Stomach (tissue), 9 donors: ENCODE data around the gene BCAP31. TPM values are rescaled to one million over a fixed set of nuclear protein-coding genes. Genes with fewer than 3 reads are reported as not detected.

Source experiments
- DNase-seq, 2 donors: peaks; one replicate each; pipeline versions ENCODE4 v3.0.0 to v3.0.0-alpha.2; 2013 to 2019
- H3K27ac ChIP-seq, 5 donors: fragments of 200-600 bp in 4 of 5; sonication (generic) in 4 of 5; one replicate each; pipeline ENCODE4 v1.5.1; 2013 to 2019; ENCODE audit warnings: mild to moderate bottlenecking in 1 of 5, moderate library complexity in 1 of 5
- H3K27me3 ChIP-seq, 3 donors: fragments of 200-600 bp; sonication (generic); one replicate each; pipeline ENCODE4 v1.5.1; 2017 to 2019; ENCODE audit warnings: mixed run types in 1 of 3
- H3K36me3 ChIP-seq, 4 donors: fragments of 200-600 bp; sonication (generic); 1 replicate in 3 of 4; 2 replicates in 1 of 4; pipeline ENCODE4 v1.5.1; 2016 to 2019
- H3K4me1 ChIP-seq, 4 donors: fragments of 200-600 bp; sonication (generic); one replicate each; pipeline ENCODE4 v1.5.1; 2016 to 2019
- H3K4me3 ChIP-seq, 4 donors: fragments of 200-600 bp; sonication (generic) in 3 of 4; one replicate each; pipeline ENCODE4 v1.5.1; 2016 to 2019; ENCODE audit warnings: mild to moderate bottlenecking in 1 of 4
- H3K9me3 ChIP-seq, 4 donors: fragments of 200-600 bp; sonication (generic); one replicate each; pipeline ENCODE4 v1.5.1; 2016 to 2019
- EP300 ChIP-seq: sonication (generic); formaldehyde crosslinking; IDR thresholded peaks from one replicate; pipeline ENCODE4 v1.6.1; 2017; ENCODE audit warnings: antibody characterized with exemption
- POLR2A ChIP-seq, 4 donors: fragments of 450-650 bp; IDR thresholded peaks; one replicate each; pipeline ENCODE4 v1.6.1; 2016; ENCODE audit warnings: antibody characterized with exemption in 4 of 4, control low read depth in 2 of 4, mild to moderate bottlenecking in 1 of 4, moderate library complexity in 1 of 4
- POLR2AphosphoS5 ChIP-seq, 3 donors: sonication (generic); formaldehyde crosslinking; IDR thresholded peaks; one replicate each; pipeline ENCODE4 v1.6.1; 2016; ENCODE audit warnings: antibody characterized with exemption in 3 of 3
- WGBS, 5 donors: extraction: QIAGEN DNeasy Blood & Tissue Kit in 3 of 5; methylation state at CpG; one replicate each; pipeline versions ENCODE4 v1.1.5 to v1.1.7; 2013 to 2018; 5-methylcytosine and 5-hydroxymethylcytosine counted together
- intact Hi-C: fragments of 100-400 bp; cut with DNase I; formaldehyde crosslinking; loops from one replicate; pipeline ENCODE4 v1.15.1; 2023; ENCODE audit warnings: low total_unique reads
- polyA plus RNA-seq, 3 donors: library from polyadenylated mRNA; stranded (reverse); fragments of 200-250 nt; gene quantifications; one replicate each; pipeline ENCODE4 v1.2.3, GENCODE V29; 2013
- small RNA-seq, 4 donors: library from RNA; depleted of rRNA; stranded (forward); fragments of <200 nt; gene quantifications; one replicate each; pipeline ENCODE3, GENCODE V24; 2016
- total RNA-seq, 5 donors: library from RNA; depleted of rRNA; stranded (reverse); fragments of >200 nt; gene quantifications; one replicate each; pipeline versions ENCODE4 v1.1.0 to v1.2.3, GENCODE V29; 2014 to 2016
- TF ChIP-seq, protein P1 (sequence below), 7 experiments: fragments of 450-650 bp in 4 of 7; fragments of 200-600 bp in 3 of 7; sonication (generic) in 3 of 7; IDR thresholded peaks; one replicate each; pipeline ENCODE4 v1.5.1; 2016 to 2019; ENCODE audit warnings: antibody characterized with exemption in 7 of 7, control low read depth in 2 of 7, mild to moderate bottlenecking in 1 of 7
- donor health status: healthy with polysubstance abuse.
- donor health status: Bipolar disorder and iron deficiency.
- donor health status: healthy.

Gene BCAP31
- total and polyA plus RNA-seq, 8 donors, result 0.58 to 156 (median 82.0) TPM

GRCh38 chrX:153657161-153657560 is 67.0 kb downstream of the BCAP31 start:
- TF ChIP-seq EP300, result no peak
- no peak for TF ChIP-seq POLR2A (IDR thresholded peaks at IDR 0.05)
- TF ChIP-seq, protein P1, sequence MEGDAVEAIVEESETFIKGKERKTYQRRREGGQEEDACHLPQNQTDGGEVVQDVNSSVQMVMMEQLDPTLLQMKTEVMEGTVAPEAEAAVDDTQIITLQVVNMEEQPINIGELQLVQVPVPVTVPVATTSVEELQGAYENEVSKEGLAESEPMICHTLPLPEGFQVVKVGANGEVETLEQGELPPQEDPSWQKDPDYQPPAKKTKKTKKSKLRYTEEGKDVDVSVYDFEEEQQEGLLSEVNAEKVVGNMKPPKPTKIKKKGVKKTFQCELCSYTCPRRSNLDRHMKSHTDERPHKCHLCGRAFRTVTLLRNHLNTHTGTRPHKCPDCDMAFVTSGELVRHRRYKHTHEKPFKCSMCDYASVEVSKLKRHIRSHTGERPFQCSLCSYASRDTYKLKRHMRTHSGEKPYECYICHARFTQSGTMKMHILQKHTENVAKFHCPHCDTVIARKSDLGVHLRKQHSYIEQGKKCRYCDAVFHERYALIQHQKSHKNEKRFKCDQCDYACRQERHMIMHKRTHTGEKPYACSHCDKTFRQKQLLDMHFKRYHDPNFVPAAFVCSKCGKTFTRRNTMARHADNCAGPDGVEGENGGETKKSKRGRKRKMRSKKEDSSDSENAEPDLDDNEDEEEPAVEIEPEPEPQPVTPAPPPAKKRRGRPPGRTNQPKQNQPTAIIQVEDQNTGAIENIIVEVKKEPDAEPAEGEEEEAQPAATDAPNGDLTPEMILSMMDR (IDR thresholded peaks at IDR 0.05), result no peak
- TF ChIP-seq POLR2AphosphoS5 (IDR thresholded peaks at IDR 0.05), result no peak
- DNase-seq, result no peak
- Histone ChIP-seq H3K4me3 (no peak overlapping the region), H3K27me3 (peaks cover 0 to 10% (median 8%) of the 10 kb centered on the region in 3 donors), H3K4me1 (peaks cover 0 to 3% (median 1%) of the 10 kb centered on the region in 4 donors), H3K9me3 (peaks cover 0 to 33% (median 10%) of the 10 kb centered on the region in 4 donors), H3K27ac (no peak overlapping the region), H3K36me3 (no peaks in the 10 kb centered on the region)
- WGBS, 5 donors, result 79 to 91% (median 87%) methylated on average over 6 to 9 of the region's 9 CpGs
- intact Hi-C loops, result no loop called here

DNA sequence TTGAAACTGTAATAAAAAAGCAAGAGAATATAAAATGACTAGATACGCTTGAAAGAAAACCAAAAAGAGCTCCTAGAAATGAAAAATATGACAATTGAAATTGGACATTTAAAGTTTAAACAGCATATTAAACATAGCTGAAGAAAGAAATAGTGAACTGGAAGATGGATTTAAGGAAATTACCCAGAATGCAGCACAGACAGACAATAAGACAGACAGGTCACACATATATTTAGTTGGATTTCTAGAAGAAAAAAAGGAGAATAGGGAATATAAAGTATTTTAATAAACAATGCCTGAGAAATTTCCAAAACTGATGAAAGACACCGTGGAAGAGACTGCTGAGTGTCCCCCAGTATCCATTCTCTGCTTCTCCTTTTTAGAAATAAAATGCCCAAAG is 70.6 kb downstream of the BCAP31 start:
- H3K27me3 ChIP-seq, result peaks cover 3 to 22% (median 8%) of the 10 kb centered on the region in 3 donors
- TF ChIP-seq POLR2A (IDR thresholded peaks at IDR 0.05) (no peak), EP300 (no peak), POLR2AphosphoS5 (IDR thresholded peaks at IDR 0.05) (no peak)
- TF ChIP-seq, protein P1 (IDR thresholded peaks at IDR 0.05), result no peak
- H3K4me3 ChIP-seq, result no peak overlapping the region
- peaks cover 0 to 23% (median 8%) of the 10 kb centered on the region in 4 donors for H3K9me3 ChIP-seq
- H3K27ac ChIP-seq, result no peak overlapping the region
- H3K36me3 ChIP-seq, result no peaks in the 10 kb centered on the region
- intact Hi-C loops, result no loop called here
- 84 to 93% (median 88%) methylated on average over 2 of the region's 2 CpGs for WGBS, 5 donors
- H3K4me1 ChIP-seq, result no peaks in the 10 kb centered on the region
- DNase-seq, result no peak

DNA sequence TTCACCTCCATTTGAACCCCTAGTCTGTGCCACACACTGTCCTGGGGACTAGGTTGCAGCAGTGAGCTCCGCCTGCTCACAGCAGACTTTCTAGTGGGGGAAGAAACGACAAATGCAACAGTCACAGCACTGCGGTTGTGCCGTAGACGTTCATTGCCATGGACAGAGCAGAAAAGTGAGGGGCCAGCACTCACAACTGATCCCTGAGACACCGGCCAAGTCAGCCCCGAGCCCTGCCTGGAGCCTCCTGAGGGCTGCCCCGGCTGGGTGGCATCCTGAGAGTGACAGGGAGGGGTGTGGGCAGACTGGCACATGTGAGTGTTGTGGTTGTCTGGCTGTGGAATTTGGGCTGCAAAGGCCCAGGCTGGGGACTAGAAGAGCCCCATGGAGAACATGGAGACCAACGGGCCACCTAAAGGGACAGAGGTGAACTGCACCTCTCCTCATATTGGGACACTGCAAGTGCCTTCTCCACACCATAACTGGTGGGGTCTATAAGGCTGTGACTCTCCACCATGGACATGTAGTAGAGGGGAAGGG is 72.6 kb downstream of the BCAP31 start:
- Histone ChIP-seq H3K4me3 (no peak overlapping the region), H3K27ac (no peak overlapping the region), H3K27me3 (peaks cover 14 to 41% (median 28%) of the 10 kb centered on the region in 3 donors), H3K36me3 (no peaks in the 10 kb centered on the region), H3K9me3 (peaks cover 0 to 26% (median 8%) of the 10 kb centered on the region in 4 donors), H3K4me1 (peaks cover 0 to 15% (median 12%) of the 10 kb centered on the region in 4 donors)
- intact Hi-C loops, result no loop called here
- DNase-seq, result peak in 1 of 2 donors; percentile 11
- WGBS, 5 donors, result 76 to 93% (median 77%) methylated on average over 5 to 9 of the region's 9 CpGs
- TF ChIP-seq POLR2A (IDR thresholded peaks at IDR 0.05) (no peak), EP300 (no peak), POLR2AphosphoS5 (IDR thresholded peaks at IDR 0.05) (no peak)
- TF ChIP-seq, protein P1 (IDR thresholded peaks at IDR 0.05), result peak in 1 of 7 experiments; percentile 12

DNA sequence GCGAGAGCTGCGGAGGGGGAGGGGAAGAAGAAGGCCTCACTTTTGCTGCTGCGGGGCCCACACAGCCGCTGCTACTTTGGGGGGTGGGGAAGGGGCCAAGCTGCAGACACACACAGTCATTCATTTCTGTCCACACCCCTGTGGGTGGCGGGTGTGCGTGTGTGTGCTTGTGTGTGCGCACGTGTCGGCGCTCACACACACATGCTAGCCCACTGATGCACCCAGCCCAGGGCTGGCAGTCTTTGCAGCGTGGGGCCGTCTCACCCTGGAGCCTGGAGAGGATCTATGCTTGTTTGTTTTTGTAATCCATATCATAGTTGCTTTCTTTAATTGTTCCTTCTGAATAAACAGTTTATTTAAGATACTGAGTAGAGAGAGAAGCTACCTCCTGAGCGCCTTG is 73.2 kb downstream of the BCAP31 start:
- no peak for TF ChIP-seq POLR2AphosphoS5 (IDR thresholded peaks at IDR 0.05)
- TF ChIP-seq POLR2A (IDR thresholded peaks at IDR 0.05), result no peak
- no peak for TF ChIP-seq EP300
- TF ChIP-seq, protein P1 (IDR thresholded peaks at IDR 0.05), result no peak
- Histone ChIP-seq H3K27me3 (peaks cover 14 to 48% (median 34%) of the 10 kb centered on the region in 3 donors), H3K4me1 (peaks cover 0 to 19% (median 16%) of the 10 kb centered on the region in 4 donors), H3K4me3 (no peak overlapping the region), H3K27ac (no peak overlapping the region), H3K36me3 (no peaks in the 10 kb centered on the region), H3K9me3 (peaks cover 0 to 26% (median 8%) of the 10 kb centered on the region in 4 donors)
- no peak for DNase-seq
- intact Hi-C loops, result no loop called here
- WGBS, 5 donors, result 84 to 92% (median 89%) methylated on average over 3 to 13 of the region's 13 CpGs

Small RNA genes lying within 50 kb of the gene (small RNA-seq; reads per million reads assigned to genes)
- 0 reads per million in 4 donors for gene RN7SL687P

Other genes starting within 250 kb of the BCAP31 start
- gene BGN, start 229.4 kb downstream of the BCAP31 start, total RNA-seq, result 10 to 100 TPM in 3 of 5 donors, 1 to 10 TPM in 2; 6.2 to 64.3 (median 21.9) TPM
- gene BGN, start 229.4 kb downstream of the BCAP31 start, polyA plus RNA-seq, result 10 to 100 TPM in 2 of 3 donors, 1 to 10 TPM in 1; 9.3 to 22.7 (median 10.5) TPM
- under 1 TPM in 1 of 5 donors, not detected in 4; 0.55 TPM for gene ATP2B3, start 206.7 kb downstream of the BCAP31 start, total RNA-seq
- under 1 TPM in 1 of 3 donors, not detected in 2; 0.03 TPM for gene ATP2B3, start 206.7 kb downstream of the BCAP31 start, polyA plus RNA-seq
- 10 to 100 TPM in 3 of 5 donors, under 1 TPM in 1, not detected in 1; 0.58 to 55.4 (median 17.0) TPM for gene CCNQ, start 125.2 kb downstream of the BCAP31 start, total RNA-seq
- 10 to 100 TPM; 26.2 to 36.5 (median 32.2) TPM for gene CCNQ, start 125.2 kb downstream of the BCAP31 start, polyA plus RNA-seq
- gene DUSP9, start 77.2 kb downstream of the BCAP31 start, total RNA-seq, result under 1 TPM in 1 of 5 donors, not detected in 4; 0.18 TPM
- under 1 TPM in 1 of 3 donors, not detected in 2; 0.25 TPM for gene DUSP9, start 77.2 kb downstream of the BCAP31 start, polyA plus RNA-seq
- gene PNCK, start 50.6 kb downstream of the BCAP31 start, total RNA-seq, result 10 to 100 TPM in 2 of 5 donors, 1 to 10 TPM in 2, under 1 TPM in 1; 0.87 to 21.0 (median 8.3) TPM
- 10 to 100 TPM in 1 of 3 donors, under 1 TPM in 1, not detected in 1; 0.44 to 14.9 TPM for gene PNCK, start 50.6 kb downstream of the BCAP31 start, polyA plus RNA-seq
- 10 to 100 TPM; 17.7 to 32.7 (median 19.1) TPM for gene SLC6A8, start 36.5 kb downstream of the BCAP31 start, total RNA-seq
- gene SLC6A8, start 36.5 kb downstream of the BCAP31 start, polyA plus RNA-seq, result 10 to 100 TPM in 2 of 3 donors, 1 to 10 TPM in 1; 7.3 to 30.9 (median 15.9) TPM
- 10 to 100 TPM in 3 of 5 donors, 1 to 10 TPM in 2; 2.4 to 22.3 (median 14.5) TPM for gene ABCD1, start 469 bp upstream of the BCAP31 start, total RNA-seq
- 1 to 10 TPM; 3.2 to 3.7 (median 3.4) TPM for gene ABCD1, start 469 bp upstream of the BCAP31 start, polyA plus RNA-seq
- 10 to 100 TPM in 3 of 5 donors, 1 to 10 TPM in 2; 1.8 to 49.2 (median 18.7) TPM for gene PLXNB3, start 39.9 kb upstream of the BCAP31 start, total RNA-seq
- 10 to 100 TPM in 1 of 3 donors, 1 to 10 TPM in 2; 5.2 to 11.9 (median 6.0) TPM for gene PLXNB3, start 39.9 kb upstream of the BCAP31 start, polyA plus RNA-seq
- 1 to 10 TPM in 3 of 5 donors, not detected in 2; 1.1 to 3.6 (median 1.6) TPM for gene SRPK3, start 56.7 kb upstream of the BCAP31 start, total RNA-seq
- 1 to 10 TPM in 1 of 3 donors, under 1 TPM in 2; 0.35 to 1.7 (median 0.46) TPM for gene SRPK3, start 56.7 kb upstream of the BCAP31 start, polyA plus RNA-seq
- gene IDH3G, start 70.0 kb upstream of the BCAP31 start, total RNA-seq, result 100 to 1,000 TPM in 1 of 5 donors, 10 to 100 TPM in 4; 31.0 to 186 (median 54.0) TPM
- gene IDH3G, start 70.0 kb upstream of the BCAP31 start, polyA plus RNA-seq, result 10 to 100 TPM; 52.3 to 57.7 (median 54.4) TPM
- 100 to 1,000 TPM in 3 of 5 donors, 10 to 100 TPM in 2; 13.9 to 186 (median 150) TPM for gene SSR4, start 70.3 kb upstream of the BCAP31 start, total RNA-seq
- gene SSR4, start 70.3 kb upstream of the BCAP31 start, polyA plus RNA-seq, result 100 to 1,000 TPM; 554 to 717 (median 646) TPM
- 10 to 100 TPM in 1 of 5 donors, 1 to 10 TPM in 4; 4.6 to 11.1 (median 6.7) TPM for gene PDZD4, start 106.2 kb upstream of the BCAP31 start, total RNA-seq
- gene PDZD4, start 106.2 kb upstream of the BCAP31 start, polyA plus RNA-seq, result 1 to 10 TPM; 2.1 to 5.5 (median 3.4) TPM
- 10 to 100 TPM in 1 of 5 donors, 1 to 10 TPM in 3, under 1 TPM in 1; under 0.01 to 19.1 (median 2.8) TPM for gene L1CAM, start 161.8 kb upstream of the BCAP31 start, total RNA-seq
- gene L1CAM, start 161.8 kb upstream of the BCAP31 start, polyA plus RNA-seq, result 1 to 10 TPM in 1 of 3 donors, under 1 TPM in 2; 0.62 to 3.1 (median 0.76) TPM
- under 1 TPM in 1 of 5 donors, not detected in 4; 0.37 TPM for gene AVPR2, start 180.3 kb upstream of the BCAP31 start, total RNA-seq
- gene AVPR2, start 180.3 kb upstream of the BCAP31 start, polyA plus RNA-seq, result 1 to 10 TPM in 2 of 3 donors, under 1 TPM in 1; 0.19 to 1.4 (median 1.1) TPM
- gene ARHGAP4, start 201.9 kb upstream of the BCAP31 start, total RNA-seq, result 10 to 100 TPM; 18.5 to 93.9 (median 67.7) TPM
- gene ARHGAP4, start 201.9 kb upstream of the BCAP31 start, polyA plus RNA-seq, result 10 to 100 TPM; 24.9 to 35.5 (median 25.2) TPM
- 10 to 100 TPM; 23.2 to 63.8 (median 35.6) TPM for gene NAA10, start 210.7 kb upstream of the BCAP31 start, total RNA-seq
- 100 to 1,000 TPM; 114 to 161 (median 125) TPM for gene NAA10, start 210.7 kb upstream of the BCAP31 start, polyA plus RNA-seq
- gene RENBP, start 220.3 kb upstream of the BCAP31 start, total RNA-seq, result 1 to 10 TPM in 2 of 5 donors, not detected in 3; 2.3 to 8.3 TPM
- gene RENBP, start 220.3 kb upstream of the BCAP31 start, polyA plus RNA-seq, result 10 to 100 TPM in 1 of 3 donors, 1 to 10 TPM in 2; 4.4 to 12.7 (median 8.1) TPM
- 10 to 100 TPM; 13.2 to 61.6 (median 35.3) TPM for gene HCFC1, start 247.4 kb upstream of the BCAP31 start, total RNA-seq
- gene HCFC1, start 247.4 kb upstream of the BCAP31 start, polyA plus RNA-seq, result 10 to 100 TPM in 2 of 3 donors, 1 to 10 TPM in 1; 9.0 to 13.9 (median 12.6) TPM
- 10 to 100 TPM in 1 of 5 donors, 1 to 10 TPM in 2, under 1 TPM in 1, not detected in 1; 0.89 to 16.2 (median 2.9) TPM for gene TMEM187, start 248.4 kb upstream of the BCAP31 start, total RNA-seq
- gene TMEM187, start 248.4 kb upstream of the BCAP31 start, polyA plus RNA-seq, result 1 to 10 TPM; 2.3 to 7.0 (median 6.3) TPM